Stimulated activated CD4-positive, alpha-beta T cell treated with anti-CD3 and anti-CD28 coated beads, Interleukin-12 subunit alpha, Interleukin-12 subunit beta, amount 100 ng/mL, for 24 hours (primary cell): ENCODE data around the gene GMCL2.
"Not testable (repeated sequence)": the region's sequence is repeated elsewhere in the genome, so short reads cannot be mapped to it uniquely, and the experiment has no call there.

ENCODE experiments used
- DNase-seq, 2 experiments: peaks; one replicate each; pipeline ENCODE4 v3.0.0-alpha.2; 2020; ENCODE audit warnings: low read depth in 2 of 2

GMCL2 gene

DNA sequence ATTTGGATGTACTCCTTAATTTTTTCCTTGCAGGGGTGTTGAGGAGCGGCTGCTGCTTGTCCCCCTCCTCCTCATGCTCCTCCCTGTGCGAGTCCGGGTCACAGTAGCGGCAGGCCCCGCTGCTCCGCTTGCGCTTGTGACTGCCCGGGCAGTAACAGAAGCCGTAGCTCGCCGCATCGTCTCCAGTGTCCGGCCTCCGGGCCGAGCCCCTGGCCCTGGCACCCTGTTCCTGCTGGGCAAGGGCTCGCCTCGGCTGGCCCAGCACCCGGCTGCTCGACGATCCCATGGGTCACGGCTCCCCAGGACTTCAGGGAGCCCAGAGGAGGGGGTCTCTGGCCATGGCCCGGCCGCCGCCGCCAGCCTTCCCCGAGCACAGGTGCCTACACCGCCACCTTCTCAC, at the start of gene GMCL2:
Gene GMCL2 (minus strand): TSS at position 358 of the 400 bp plus-strand sequence. CDS start 72 bp downstream, at position 286.
- DNase-seq, result no peak

- DNase-seq, result no peak
Measured at GRCh38 chr5:178236679-178237078, 49.5 kb upstream of the GMCL2 start.

GRCh38 chr5:178236126-178236525, 49.0 kb upstream of the GMCL2 start:
- DNase-seq, result no peak

GRCh38 chr5:178235588-178235974, 48.4 kb upstream of the GMCL2 start:
- DNase-seq, result no peak

- peak; percentile 45 to 77 for DNase-seq
Measured at GRCh38 chr5:178234750-178235587, 47.8 kb upstream of the GMCL2 start.

DNA sequence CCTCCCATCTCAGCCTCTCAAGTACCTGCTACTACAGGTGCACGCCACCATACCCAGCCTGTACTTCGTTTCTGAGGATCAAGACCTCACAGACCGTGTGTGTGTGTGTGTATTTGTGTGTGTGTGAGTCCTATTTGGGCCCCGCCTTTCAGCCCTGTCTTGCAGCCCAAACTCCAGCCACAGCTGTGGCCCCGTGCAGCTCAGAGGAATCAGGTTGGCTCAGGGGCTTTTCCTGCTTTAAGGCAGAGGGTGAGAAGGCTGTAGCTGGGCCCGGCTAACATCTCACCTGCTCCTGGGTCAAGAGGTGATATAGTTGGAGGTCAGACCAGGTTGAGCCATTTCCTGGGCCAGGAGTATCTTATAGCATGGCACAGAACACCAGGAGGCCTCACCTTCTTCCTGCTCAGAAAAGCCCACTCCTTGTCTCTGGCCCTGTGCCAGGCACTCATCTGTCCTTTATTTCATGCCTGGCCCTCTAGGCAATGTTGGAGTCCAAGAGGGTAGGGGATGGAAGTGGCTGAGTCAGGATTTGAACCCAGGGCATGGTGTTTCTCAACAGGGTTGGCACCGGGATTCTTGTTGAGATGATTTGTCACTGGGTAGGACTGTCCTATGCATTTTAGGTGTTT, 47.1 kb upstream of the GMCL2 start:
- DNase-seq, result no peak

GRCh38 chr5:178232920-178233429, 45.8 kb upstream of the GMCL2 start:
- DNase-seq, result no peak

GRCh38 chr5:178232124-178232919, 45.2 kb upstream of the GMCL2 start, which contains the start of gene PHYKPL:
PHYKPL (minus strand) TSS chr5:178232802; CDS start chr5:178232550, 252 bp downstream.
- DNase-seq, result peak; percentile 50 to 67

DNA sequence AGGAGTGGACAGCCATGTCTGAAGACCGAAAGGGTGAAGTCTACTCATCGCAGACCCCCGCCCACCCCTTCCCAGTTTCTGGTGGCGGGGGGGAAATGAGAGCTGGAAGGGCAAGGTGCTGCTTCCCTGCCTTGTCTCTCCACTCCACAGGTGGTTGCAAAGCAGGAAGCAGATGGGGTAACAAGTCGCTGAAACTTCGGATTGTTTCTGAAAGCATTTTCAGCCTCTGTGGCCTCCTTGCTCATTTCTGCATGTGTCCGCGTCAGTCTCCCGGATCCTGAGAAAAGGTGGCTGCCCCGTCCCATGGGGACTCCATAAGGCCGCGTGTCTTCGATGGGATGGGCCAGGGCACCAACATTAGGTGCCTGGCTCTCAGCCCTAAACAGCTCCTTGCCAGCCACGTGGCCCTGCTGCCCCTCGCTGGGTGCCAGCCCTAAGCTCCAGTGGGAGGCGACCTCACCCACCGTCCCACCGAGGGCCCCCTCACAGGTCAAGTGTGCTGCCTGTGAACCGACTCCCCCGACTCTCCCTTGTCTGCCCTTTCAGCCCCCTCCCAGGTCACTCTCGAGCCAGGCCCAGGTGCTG, 44.5 kb upstream of the GMCL2 start:
- DNase-seq, result no peak

DNA sequence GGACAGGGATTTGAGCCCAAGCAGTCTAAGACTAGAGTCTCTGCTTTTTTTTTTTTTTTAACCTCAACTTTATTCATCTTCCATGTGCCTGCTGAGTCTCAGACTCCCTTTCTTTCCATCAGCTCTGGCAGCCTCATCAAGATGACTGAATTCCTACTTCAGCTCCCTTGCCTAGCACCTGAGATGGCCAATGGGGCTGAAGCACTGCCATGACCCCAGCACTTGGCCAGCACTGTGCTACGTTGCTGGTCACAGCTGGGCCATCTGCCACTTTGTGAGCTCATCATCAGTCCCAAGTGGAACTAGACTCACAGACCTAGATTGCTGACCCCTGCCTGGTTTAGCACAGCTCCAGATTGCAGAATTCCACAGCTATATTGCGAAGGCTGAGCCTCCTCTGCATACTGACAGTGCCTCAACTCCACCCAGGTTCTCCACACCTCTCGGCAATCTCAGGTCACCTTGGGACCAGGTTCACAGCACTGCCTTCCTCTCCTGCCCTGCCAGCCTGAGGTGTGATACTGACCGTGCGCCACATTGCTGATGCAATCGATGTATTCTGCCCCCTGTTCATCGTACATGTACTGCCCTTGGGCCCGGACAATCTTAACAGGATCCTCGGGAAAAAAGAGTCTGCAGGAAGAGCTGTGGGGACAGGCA, 43.8 kb upstream of the GMCL2 start:
- DNase-seq, result no peak

- DNase-seq, result no peak
Measured at GRCh38 chr5:178229861-178230260, 42.7 kb upstream of the GMCL2 start.

- DNase-seq, result not testable (repeated sequence)
Measured at GRCh38 chr5:178229111-178229510, 41.9 kb upstream of the GMCL2 start.

GRCh38 chr5:178228609-178229008, 41.4 kb upstream of the GMCL2 start:
- DNase-seq, result no peak

DNA sequence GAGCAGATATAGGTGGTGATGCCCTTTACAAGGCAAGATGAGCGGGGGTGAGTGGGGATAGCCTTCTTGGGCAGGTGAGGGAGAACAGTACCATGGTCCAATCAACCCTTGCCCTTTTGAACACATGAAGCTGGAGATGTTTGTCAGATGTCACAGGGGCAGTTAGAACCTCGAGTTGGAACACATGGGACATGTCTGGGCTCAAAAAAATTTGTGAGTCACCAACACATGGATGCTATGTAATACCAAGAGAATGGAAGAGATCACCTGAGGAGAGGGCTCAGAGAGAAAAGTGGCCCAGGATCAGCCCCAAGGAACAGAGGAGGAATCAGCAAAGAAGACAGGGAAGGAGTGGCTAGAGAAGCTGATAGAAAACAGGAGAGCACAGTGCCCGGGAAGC, 40.8 kb upstream of the GMCL2 start:
- DNase-seq, result no peak

GRCh38 chr5:178227138-178227659, 40.0 kb upstream of the GMCL2 start:
- DNase-seq, result no peak

DNA sequence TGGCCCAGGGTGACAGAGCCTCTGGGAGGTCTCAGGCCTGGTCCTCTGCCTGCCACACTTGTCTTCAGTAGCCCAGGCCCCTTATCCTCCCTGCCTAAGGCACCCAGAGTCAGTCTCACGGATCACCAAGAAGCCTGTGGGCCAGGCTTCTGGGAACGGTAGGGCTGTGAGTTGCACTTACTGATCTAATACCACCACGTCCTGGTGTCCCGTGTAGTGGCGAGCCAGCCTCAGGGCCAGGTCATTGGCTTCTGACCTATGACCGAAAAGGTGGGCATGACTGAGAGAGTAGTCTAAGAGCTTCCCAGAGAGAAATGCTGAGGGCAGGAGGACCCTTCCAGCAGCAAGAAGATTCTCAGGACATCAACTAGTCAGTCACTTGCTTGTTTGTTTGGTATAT, 38.0 kb upstream of the GMCL2 start:
- no peak for DNase-seq

DNA sequence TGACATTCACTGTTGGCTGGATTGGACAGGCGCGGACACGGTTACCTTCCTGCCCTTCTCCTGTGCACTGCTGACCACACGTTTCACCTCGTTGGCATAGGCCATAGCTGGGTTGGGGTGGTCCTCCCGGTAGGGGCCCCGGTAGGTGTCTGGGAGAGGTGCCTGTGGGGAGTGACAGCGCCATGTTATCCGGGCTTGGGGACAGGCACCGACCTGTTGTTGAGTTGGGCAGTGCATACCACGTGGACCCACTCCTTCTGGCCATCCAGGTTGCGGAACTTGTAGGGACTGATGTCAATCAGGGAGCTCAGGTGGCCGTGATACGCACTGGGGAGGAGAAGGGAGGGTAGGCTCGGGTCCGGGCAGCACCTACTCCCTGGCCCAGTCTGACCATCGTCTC, 37.2 kb upstream of the GMCL2 start:
- DNase-seq, result no peak

DNA sequence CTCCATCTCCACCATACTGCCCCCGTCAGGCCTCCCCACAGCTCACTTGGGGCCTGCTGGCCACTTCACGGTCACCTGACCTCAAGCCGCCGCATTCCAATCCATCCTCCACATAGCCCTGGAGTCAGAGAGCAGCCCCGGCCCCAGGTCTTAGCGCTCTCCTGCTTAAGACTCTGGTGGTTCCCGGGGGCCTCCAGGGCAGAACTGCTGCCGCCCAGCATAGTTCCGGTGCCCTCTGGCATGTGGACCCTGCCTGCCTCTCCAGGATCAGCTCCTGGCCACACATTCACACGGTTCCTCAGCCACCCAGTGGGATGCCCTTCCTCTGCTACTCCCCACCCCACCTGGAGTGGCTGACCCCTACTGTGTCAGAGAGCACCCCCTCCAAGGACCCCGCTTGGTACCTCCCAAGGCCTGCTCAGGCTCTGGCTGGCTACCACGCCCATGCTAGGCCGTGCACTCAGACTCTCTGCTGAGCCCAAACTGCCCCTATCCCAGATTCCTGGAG, 36.7 kb upstream of the GMCL2 start:
- DNase-seq, result no peak

- DNase-seq, result no peak
Measured at GRCh38 chr5:178223196-178223773, 36.1 kb upstream of the GMCL2 start.

GRCh38 chr5:178222292-178222691, 35.1 kb upstream of the GMCL2 start:
- no peak for DNase-seq
